SU-DHL-6 (cell line): ENCODE measurements around the gene RPTOR.

Source experiments
- H2AFZ ChIP-seq: fragments of 200-600 bp; sonication (generic); 2 replicates; pipeline ENCODE4 v1.6.1; 2014; ENCODE audit warnings: low read depth, mild to moderate bottlenecking, moderate library complexity, mixed read lengths, antibody characterized with exemption, low read length; ENCODE audit not compliant: severe bottlenecking
- H3F3A ChIP-seq: fragments of 200-600 bp; shearing (Covaris generic); 2 replicates; pipeline ENCODE4 v1.6.0; 2016; ENCODE audit warnings: antibody characterized with exemption, mild to moderate bottlenecking; ENCODE audit not compliant: insufficient read depth
- H3K27ac ChIP-seq: fragments of 200-600 bp; sonication (generic); 2 replicates; pipeline ENCODE4 v1.5.1; 2016; ENCODE audit warnings: low read depth, mild to moderate bottlenecking, low read length, moderate library complexity, mixed read lengths
- H3K27me3 ChIP-seq: fragments of 200-600 bp; sonication (generic), shearing (Covaris generic); 2 replicates; pipeline ENCODE4 v1.6.0; 2014; ENCODE audit warnings: mild to moderate bottlenecking, low read length
- H3K36me3 ChIP-seq: fragments of 200-600 bp; sonication (generic); 2 replicates; pipeline ENCODE4 v1.6.1; 2014; ENCODE audit warnings: mild to moderate bottlenecking, low read length, mixed read lengths
- H3K4me2 ChIP-seq: fragments of 300-600, 200-600 bp; shearing (Covaris generic), sonication (generic); 2 replicates; pipeline ENCODE4 v1.6.0; 2014; ENCODE audit warnings: low read length, low read depth, mild to moderate bottlenecking; ENCODE audit not compliant: poor library complexity, severe bottlenecking
- H3K4me3 ChIP-seq: fragments of 200-600 bp; sonication (generic); 2 replicates; pipeline ENCODE4 v1.5.1; 2014; ENCODE audit warnings: antibody characterized with exemption, low read length, mild to moderate bottlenecking, mixed read lengths; ENCODE audit not compliant: insufficient read depth, poor library complexity, severe bottlenecking
- H3K79me2 ChIP-seq: fragments of 200-600 bp; sonication (generic); 2 replicates; pipeline ENCODE4 v1.6.1; 2014; ENCODE audit warnings: mild to moderate bottlenecking, low read length, moderate library complexity; ENCODE audit not compliant: insufficient read depth
- H3K9ac ChIP-seq: fragments of 200-600 bp; sonication (generic); 2 replicates; pipeline ENCODE4 v1.7.0; 2014; ENCODE audit warnings: mild to moderate bottlenecking, low read length
- H3K9me2 ChIP-seq: fragments of 200-600 bp; sonication (generic); replicated peaks from 2 replicates; pipeline ENCODE4 v1.6.1; 2014; ENCODE audit warnings: low read length; ENCODE audit not compliant: insufficient read depth
- H3K9me3 ChIP-seq: fragments of 200-600 bp; sonication (generic); 2 replicates; pipeline ENCODE4 v1.6.1; 2014; ENCODE audit warnings: low read length, mixed read lengths; ENCODE audit not compliant: insufficient read depth
- H4K20me1 ChIP-seq: fragments of 200-600 bp; sonication (generic); 2 replicates; pipeline ENCODE4 v1.6.1; 2014; ENCODE audit warnings: low read depth, mild to moderate bottlenecking, antibody characterized with exemption, low read length, moderate library complexity, mixed read lengths
- EZH2phosphoT487 ChIP-seq: fragments of 200-600 bp; sonication (generic), shearing (Covaris generic); conservative IDR thresholded peaks from 2 replicates; pipeline ENCODE4 v1.6.1; 2018; ENCODE audit warnings: mild to moderate bottlenecking, antibody characterized with exemption, low read length, moderate library complexity, mixed read lengths
- TF ChIP-seq, protein P1 (sequence below): fragments of 200-600 bp; sonication (generic); IDR thresholded peaks from one replicate; pipeline ENCODE4 v1.5.1; 2017; ENCODE audit warnings: antibody characterized with exemption, mild to moderate bottlenecking, low read length, moderate library complexity; ENCODE audit not compliant: insufficient read depth, poor library complexity, severe bottlenecking

The RPTOR gene

DNA sequence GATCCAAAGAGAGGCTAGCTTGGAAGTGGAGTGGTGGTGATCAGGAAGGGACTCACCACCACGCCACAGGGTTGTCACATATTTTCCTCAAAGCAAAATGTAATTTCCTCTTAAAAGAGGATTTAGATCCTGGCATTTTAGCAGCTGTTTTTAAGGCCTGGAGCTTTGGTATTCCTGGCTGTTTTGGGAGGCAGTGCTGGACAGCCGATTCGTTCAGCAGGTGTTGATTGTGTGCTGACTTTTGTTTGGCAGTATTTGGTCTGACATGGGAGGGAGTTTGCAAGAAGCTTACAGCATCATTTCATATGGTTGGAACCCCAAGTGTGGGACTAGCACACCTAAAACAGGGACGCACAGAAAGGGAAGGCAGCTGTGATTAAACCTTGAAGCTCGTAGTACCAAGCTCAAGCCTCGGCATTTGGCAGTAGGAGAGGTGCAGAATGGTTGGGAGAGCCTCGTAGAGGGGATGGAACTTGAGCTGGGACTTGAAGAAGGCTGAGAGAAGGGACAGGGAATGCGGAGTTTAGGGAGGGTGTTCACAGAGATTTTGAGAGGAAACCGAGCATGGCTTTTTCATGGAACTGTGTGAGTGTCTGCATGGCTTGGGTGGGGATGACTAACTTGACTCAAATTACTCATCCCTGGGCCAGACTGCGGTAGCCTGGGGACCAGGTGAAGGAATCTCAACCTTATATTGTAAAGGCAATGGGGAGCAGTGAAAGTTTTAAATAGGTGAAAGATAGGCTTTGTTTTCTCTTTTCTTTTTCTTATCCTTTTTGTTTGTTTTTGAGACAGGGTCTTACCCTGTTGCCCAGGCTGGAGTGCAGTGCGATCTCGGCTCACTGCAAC lies 52.3 kb downstream of the RPTOR start:
- no peaks in the 10 kb centered on the region; the same call in 1 of the 2 replicates for H4K20me1 ChIP-seq
- H3K27ac ChIP-seq, result no peak overlapping the region
- H3F3A ChIP-seq, result no peaks in the 10 kb centered on the region
- H3K36me3 ChIP-seq, result no peaks in the 10 kb centered on the region
- no peak for TF ChIP-seq EZH2phosphoT487
- TF ChIP-seq, protein P1, sequence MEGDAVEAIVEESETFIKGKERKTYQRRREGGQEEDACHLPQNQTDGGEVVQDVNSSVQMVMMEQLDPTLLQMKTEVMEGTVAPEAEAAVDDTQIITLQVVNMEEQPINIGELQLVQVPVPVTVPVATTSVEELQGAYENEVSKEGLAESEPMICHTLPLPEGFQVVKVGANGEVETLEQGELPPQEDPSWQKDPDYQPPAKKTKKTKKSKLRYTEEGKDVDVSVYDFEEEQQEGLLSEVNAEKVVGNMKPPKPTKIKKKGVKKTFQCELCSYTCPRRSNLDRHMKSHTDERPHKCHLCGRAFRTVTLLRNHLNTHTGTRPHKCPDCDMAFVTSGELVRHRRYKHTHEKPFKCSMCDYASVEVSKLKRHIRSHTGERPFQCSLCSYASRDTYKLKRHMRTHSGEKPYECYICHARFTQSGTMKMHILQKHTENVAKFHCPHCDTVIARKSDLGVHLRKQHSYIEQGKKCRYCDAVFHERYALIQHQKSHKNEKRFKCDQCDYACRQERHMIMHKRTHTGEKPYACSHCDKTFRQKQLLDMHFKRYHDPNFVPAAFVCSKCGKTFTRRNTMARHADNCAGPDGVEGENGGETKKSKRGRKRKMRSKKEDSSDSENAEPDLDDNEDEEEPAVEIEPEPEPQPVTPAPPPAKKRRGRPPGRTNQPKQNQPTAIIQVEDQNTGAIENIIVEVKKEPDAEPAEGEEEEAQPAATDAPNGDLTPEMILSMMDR, result no peak
- H2AFZ ChIP-seq, result no peak overlapping the region
- H3K4me2 ChIP-seq, result no peak overlapping the region
- H3K9me2 ChIP-seq, result no peaks in the 10 kb centered on the region
- H3K4me3 ChIP-seq, result no peak overlapping the region
- no peak overlapping the region for H3K9ac ChIP-seq
- peaks cover 53% of the 10 kb centered on the region for H3K79me2 ChIP-seq
- no peaks in the 10 kb centered on the region for H3K27me3 ChIP-seq
- H3K9me3 ChIP-seq, result no peaks in the 10 kb centered on the region

DNA sequence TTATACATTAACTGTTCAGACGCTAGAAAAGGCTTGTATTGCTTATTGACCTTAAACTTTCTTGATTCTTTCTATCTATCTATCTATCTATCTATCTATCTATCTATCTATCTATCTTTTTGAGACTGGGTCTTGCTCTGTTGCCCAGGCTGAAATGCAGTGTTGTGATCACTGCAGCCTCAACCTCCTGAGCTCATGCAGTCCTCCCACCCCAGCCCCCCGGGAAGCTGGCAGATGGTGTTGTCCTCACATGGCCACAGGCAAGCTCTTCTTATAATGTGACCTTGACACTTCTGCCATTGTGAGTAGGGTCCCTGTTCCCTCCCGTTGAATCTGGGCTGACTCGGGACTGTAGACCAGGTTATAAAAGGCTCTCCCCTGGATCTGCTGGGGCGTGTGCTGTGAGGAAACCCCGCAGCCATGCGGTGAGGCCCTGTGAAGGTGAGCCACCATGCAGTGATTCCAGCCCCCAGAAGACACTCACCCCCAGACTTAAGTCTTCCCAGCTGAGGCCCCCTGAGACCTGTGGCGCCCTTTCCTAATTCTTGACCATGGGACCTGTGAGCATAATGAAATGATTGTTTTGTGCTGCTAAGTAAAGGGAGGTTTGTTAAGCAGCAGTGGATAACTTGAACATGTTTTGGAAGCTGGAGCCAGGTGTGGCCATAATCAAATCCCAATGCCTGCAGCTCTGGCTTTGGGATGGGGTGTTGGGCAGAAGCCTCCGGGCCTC lies 54.3 kb downstream of the RPTOR start:
- no peak overlapping the region for H2AFZ ChIP-seq
- no peaks in the 10 kb centered on the region for H3K9me2 ChIP-seq
- no peaks in the 10 kb centered on the region for H3K9me3 ChIP-seq
- H3K4me3 ChIP-seq, result no peak overlapping the region
- H3F3A ChIP-seq, result no peaks in the 10 kb centered on the region
- H3K9ac ChIP-seq, result no peak overlapping the region
- no peaks in the 10 kb centered on the region; the same call in 1 of the 2 replicates for H4K20me1 ChIP-seq
- H3K79me2 ChIP-seq, result peaks cover 48% of the 10 kb centered on the region
- no peaks in the 10 kb centered on the region for H3K36me3 ChIP-seq
- no peak overlapping the region for H3K4me2 ChIP-seq
- no peaks in the 10 kb centered on the region for H3K27me3 ChIP-seq
- TF ChIP-seq EZH2phosphoT487, result no peak
- TF ChIP-seq, protein P1, result no peak
- no peak overlapping the region for H3K27ac ChIP-seq

DNA sequence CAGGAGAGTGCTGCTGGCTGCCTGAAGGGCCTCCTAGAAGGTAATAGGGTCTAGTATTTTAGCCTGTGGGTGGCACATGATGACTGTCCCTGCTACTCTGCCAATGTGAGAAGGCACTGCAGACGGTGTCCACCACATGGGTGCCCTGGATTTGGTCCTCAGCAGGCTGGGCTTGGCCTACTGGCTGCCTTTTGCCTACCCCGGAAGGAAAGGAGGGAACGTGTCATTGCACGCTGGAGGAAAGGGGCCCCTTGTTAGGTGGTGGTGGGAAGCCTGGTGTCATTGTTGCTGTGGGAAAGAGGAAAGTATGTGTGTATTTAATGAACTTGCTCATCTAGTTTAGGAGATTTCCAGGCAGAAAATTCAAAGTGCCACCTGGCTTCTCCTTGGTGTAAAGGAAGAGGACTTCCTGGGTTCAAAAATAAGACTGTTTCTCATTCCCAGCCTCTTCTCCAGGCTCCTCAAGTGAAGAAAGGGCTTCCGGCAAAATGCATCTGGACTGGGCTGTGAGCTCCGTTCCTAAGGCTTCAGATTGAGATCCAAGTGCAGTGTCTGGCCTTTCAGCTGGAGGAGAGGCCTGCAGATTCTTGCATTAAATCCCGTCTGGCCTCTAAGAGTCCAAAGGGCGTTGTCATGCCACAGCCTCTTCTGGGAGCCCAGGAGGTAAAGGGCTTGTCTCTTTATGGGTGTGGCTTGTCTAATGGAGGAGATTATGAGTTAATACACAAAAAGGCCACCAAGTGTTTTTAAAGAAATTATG lies 55.1 kb downstream of the RPTOR start:
- Histone ChIP-seq H3K9me2 (no peaks in the 10 kb centered on the region), H2AFZ (no peak overlapping the region), H3K36me3 (no peaks in the 10 kb centered on the region), H3K9ac (no peak overlapping the region), H3K4me2 (no peak overlapping the region), H4K20me1 (no peaks in the 10 kb centered on the region; the same call in 1 of the 2 replicates), H3F3A (no peaks in the 10 kb centered on the region), H3K9me3 (no peaks in the 10 kb centered on the region), H3K27me3 (no peaks in the 10 kb centered on the region), H3K79me2 (peaks cover 48% of the 10 kb centered on the region), H3K4me3 (no peak overlapping the region), H3K27ac (no peak overlapping the region)
- no peak for TF ChIP-seq EZH2phosphoT487
- TF ChIP-seq, protein P1, result no peak
